GM18951 (cell line): ENCODE data around the gene ARAP1.

Experiments
- POLR2A ChIP-seq: IDR thresholded peaks from 4 replicates; pipeline ENCODE4 v1.6.1; 2011; ENCODE audit warnings: mild to moderate bottlenecking; ENCODE audit not compliant: insufficient read length, insufficient read depth; ENCODE audit errors: extremely low read depth
- in situ Hi-C: fragments of 300-500 bp; cut with MboI; formaldehyde crosslinking; loops from one replicate; pipeline ENCODE4 v1.12.0; 2022; ENCODE audit warnings: low sequenced_read_pairs, mixed read lengths, inconsistent platforms; ENCODE audit not compliant: unreplicated experiment

The ARAP1 gene

DNA sequence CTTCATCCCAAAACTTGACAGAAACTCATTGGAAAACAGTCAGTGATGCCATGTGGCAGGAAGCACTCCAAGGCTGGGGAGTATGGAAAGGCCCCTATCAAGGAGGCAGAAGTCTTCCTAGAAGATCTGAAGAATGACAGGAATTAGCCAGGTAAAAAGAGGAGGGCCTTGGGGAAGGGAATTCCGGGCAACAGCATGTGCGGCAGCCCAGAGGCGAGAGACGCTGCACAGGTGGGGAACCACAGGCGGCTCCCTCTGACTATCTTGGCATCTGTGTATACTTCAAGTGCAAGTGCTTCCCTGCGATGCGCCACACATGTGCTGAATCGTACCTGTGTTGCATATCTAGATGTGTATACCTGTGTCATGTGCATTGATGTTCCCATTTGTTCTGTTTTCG, 90.7 kb downstream of the ARAP1 start:
- TF ChIP-seq POLR2A: no peak
- in situ Hi-C loops: no loop called here

DNA sequence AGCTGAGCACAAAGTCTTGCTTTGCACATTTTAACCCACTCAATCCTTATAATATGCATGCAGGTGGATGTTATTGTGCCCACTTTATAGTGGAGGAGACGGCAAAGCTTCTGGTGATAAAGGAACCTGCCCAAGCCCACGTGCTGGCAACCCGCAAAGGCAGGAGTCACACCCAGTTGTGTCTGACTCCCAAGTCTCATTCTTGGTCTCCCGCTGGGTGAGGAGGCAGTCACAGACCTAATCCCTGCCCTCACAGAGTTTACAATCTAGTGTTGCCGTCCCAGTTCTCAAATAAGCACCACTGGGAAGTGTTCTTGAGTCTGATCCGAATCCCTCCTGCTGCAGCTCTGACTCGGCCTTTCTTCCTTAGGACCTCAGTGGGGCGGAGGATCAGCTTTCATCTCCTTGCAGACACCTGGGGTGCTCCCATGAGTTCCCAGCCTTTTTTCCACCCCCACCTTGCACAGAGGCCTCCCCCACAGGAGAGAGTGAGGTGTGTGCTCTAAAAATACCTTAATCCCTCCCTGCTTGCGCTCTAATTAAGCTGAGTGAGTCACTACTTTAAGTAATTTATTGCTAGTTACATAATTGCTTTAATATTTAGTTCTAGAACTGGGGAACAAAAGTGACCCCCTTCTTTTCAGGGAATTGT, 93.1 kb downstream of the ARAP1 start:
- in situ Hi-C loops: no loop called here
- TF ChIP-seq POLR2A: no peak

DNA sequence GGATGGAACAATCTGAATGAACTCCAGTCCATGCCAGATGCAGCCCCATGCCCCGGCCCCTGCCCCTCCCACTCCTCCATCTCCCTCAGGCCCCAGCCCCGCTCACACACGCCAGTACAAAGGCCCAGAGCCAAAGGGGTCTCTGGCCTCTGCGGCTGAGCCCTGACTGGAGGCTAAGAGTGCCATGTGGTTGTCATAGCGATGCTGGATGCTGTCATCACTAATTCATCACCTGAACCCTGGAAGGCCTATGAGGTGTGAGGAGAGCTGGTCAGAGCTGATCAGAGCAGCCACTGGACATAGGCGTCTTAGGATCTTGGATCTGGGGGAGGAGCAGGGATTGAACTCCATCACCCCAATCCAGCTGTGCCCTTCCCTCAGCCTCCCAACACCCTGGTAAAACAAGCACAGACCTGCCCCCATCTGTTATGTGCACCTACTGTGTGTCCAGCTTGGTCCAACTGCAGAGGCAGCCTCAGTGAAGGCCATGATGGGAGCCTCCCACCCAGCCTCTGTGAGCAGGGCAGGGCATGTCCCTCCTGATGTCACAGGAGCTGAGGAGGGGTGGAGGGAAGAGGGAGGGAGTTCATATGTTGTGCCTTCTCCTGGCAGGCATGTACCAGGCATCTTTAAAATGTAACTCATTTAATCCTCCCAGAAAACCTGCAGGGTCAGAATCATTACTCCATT, 94.7 kb downstream of the ARAP1 start:
- TF ChIP-seq POLR2A: no peak
- in situ Hi-C loops: no loop called here

DNA sequence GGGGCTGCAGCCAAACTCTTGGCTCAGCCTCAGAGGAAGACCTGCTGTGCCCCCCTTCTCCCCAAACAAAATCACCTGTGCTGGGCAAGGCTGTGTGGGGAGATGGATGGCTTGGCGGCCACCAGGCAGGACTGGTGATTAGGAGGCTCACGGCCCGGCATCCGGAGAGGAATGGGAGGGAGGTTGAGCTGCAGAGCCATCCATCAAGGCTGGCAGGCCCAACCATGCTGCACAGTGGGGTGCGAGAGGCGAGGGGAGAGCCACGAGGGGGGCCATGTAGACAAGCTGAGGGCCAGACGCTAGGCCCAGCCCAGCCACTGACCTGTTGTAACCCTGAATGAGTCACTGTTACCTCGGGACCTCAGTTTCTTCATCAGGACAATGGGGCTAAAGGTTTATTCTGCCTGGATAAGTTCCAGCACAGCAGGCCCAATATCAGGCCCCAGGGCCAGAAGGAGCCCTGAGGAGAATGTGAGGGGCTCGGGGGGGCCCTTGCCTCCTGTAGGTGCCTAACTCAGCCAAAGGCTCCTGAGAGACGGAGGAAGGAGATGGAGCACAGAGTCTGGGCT, 96.2 kb downstream of the ARAP1 start:
- in situ Hi-C loops: no loop called here
- TF ChIP-seq POLR2A: no peak

- in situ Hi-C loops: no loop called here
- TF ChIP-seq POLR2A: no peak
Observed at GRCh38 chr11:72655014-72655413, 97.2 kb downstream of the ARAP1 start.

DNA sequence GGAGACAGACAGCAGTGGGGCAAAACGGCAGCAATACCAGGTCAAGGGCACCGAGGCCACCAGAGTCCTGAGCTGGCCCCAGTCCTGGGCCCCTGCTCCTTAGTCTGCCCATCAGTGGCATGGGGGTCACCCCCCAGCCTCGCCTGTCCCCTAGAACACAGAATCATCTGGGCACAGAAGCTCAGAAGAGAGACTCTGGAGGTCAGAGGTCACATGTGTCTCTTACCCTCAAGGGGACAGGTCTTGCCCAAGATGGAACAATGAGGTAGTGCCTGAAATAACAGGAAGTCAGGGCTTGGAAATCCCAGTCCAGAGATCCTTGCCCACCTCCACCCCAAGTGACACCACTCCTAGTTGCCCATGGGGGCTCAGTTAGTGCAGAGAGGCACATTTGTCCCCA, 98.6 kb downstream of the ARAP1 start:
- TF ChIP-seq POLR2A: no peak
- in situ Hi-C loops: no loop called here

DNA sequence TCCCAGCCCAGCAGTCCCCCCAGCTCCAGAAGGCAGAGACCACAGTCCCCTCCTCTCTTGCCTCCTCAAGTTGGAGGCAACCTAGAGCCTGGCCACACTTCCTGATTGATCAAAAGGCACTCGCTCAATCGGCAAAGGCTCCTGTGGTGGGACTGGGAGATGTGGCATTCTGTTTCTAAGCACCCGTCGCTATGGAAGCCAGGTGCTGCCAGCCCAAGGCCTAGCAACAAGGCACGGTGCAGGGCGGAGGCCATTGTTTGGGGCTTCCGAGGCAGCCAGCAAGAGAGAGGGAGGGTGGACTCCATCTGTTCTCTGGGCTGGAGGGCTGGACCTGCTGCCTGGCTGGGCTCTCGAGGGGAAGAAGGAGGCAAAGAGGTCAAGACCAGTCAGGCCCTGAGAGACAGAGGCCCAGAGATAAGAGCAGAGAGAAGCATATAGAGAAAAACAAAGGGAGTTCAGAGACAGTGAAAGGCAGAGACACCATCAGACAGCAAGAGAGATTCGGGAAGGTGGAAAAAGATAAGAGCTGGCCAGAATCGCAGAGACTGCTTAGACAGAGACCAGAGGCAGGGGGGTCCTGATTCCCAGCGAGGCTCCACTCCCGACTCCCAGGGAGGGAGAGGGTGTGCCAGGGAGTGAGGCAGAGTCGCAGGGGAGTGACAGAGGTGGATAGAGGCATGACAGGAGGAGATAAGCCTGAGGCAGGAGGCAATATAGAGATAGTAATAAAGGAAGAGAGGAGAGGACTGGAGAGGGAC, 99.2 kb downstream of the ARAP1 start:
- in situ Hi-C loops: no loop called here

DNA sequence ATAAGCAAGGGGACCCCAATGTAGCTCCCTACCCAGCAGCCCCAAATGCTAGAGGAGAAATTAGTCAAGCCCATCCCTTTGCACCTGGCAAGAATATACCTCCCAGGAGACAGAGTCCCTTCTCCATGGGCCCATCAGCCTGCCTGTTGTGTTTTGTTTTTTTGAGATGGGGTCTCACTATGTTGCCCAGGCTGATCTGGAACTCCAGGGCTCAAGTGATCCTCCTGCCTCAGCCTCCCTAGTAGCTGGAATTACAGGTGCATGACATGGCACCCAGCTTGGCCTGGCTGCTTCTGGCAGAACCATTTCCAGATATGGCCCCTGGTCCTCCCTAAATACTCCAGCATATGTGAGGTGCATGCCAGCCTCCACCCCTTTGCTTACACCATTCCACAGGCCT, 100.1 kb downstream of the ARAP1 start:
- in situ Hi-C loops: no loop called here
- no peak for TF ChIP-seq POLR2A

More for the DNA sequence above, 99.2 kb downstream of the ARAP1 start:
- no peak for TF ChIP-seq POLR2A

- in situ Hi-C loops: loop anchor here (5.0 kb wide), 1 partner anchor 67 kb away; no protein-coding TSS in a partner anchor
- no peak for TF ChIP-seq POLR2A
Observed at GRCh38 chr11:72649215-72649976, 102.8 kb downstream of the ARAP1 start.

GRCh38 chr11:72648384-72649136, 103.6 kb downstream of the ARAP1 start:
- in situ Hi-C loops: loop anchor here (5.0 kb wide), 1 partner anchor 66 kb away; no protein-coding TSS in a partner anchor
- TF ChIP-seq POLR2A: no peak

GRCh38 chr11:72647882-72648281, 104.3 kb downstream of the ARAP1 start:
- in situ Hi-C loops: loop anchor here (5.0 kb wide), 1 partner anchor 66 kb away; no protein-coding TSS in a partner anchor
- TF ChIP-seq POLR2A: no peak

- TF ChIP-seq POLR2A: no peak
- in situ Hi-C loops: loop anchor here (5.0 kb wide), 1 partner anchor 64 kb away; no protein-coding TSS in a partner anchor
Observed at GRCh38 chr11:72646472-72646871, 105.7 kb downstream of the ARAP1 start.
